GM19452 (cell line): ENCODE data around the gene PCDHA8.
"Not testable (repeated sequence)": the region's sequence is repeated elsewhere in the genome, so short reads cannot be mapped to it uniquely, and the experiment has no call there.

Source experiments
- ATAC-seq: cut with Tn5 transposase; IDR thresholded peaks from one replicate; pipeline ENCODE4 v1.9.1; 2021; ENCODE audit not compliant: unreplicated experiment

PCDHA8 gene

GRCh38 chr5:140870221-140871201, 29.5 kb downstream of the PCDHA8 start:
- ATAC-seq = no peak

GRCh38 chr5:140875085-140876065, 34.4 kb downstream of the PCDHA8 start, which contains the start of gene PCDHA12:
Gene PCDHA12, plus strand, starts transcription at chr5:140875308. Its CDS starts 165 bp downstream, at chr5:140875473.
- no peak for ATAC-seq

- ATAC-seq = not testable (repeated sequence)
Observed at GRCh38 chr5:140876541-140877261, 35.7 kb downstream of the PCDHA8 start.

GRCh38 chr5:140877262-140877581, 36.2 kb downstream of the PCDHA8 start:
- ATAC-seq = no peak

- no peak for ATAC-seq
Observed at GRCh38 chr5:140881889-140882590, 41.1 kb downstream of the PCDHA8 start, which contains the start of gene PCDHA13. Gene PCDHA13, plus strand, starts transcription at chr5:140882124. Its CDS starts 145 bp downstream, at chr5:140882269.

- ATAC-seq = no peak
Observed at GRCh38 chr5:140882591-140882899, 41.6 kb downstream of the PCDHA8 start.

GRCh38 chr5:140883373-140883772, 42.4 kb downstream of the PCDHA8 start:
- no peak for ATAC-seq

GRCh38 chr5:140883927-140884697, 43.1 kb downstream of the PCDHA8 start:
- no peak for ATAC-seq
